ENCODE results near the gene CSF1R. TPM values are rescaled to one million over a fixed set of nuclear protein-coding genes. Genes with fewer than 3 reads are reported as not detected.

CSF1R gene
- total and polyA plus RNA-seq, 2 donors from 2014 or later = 7.5 to 55.8 TPM

DNA sequence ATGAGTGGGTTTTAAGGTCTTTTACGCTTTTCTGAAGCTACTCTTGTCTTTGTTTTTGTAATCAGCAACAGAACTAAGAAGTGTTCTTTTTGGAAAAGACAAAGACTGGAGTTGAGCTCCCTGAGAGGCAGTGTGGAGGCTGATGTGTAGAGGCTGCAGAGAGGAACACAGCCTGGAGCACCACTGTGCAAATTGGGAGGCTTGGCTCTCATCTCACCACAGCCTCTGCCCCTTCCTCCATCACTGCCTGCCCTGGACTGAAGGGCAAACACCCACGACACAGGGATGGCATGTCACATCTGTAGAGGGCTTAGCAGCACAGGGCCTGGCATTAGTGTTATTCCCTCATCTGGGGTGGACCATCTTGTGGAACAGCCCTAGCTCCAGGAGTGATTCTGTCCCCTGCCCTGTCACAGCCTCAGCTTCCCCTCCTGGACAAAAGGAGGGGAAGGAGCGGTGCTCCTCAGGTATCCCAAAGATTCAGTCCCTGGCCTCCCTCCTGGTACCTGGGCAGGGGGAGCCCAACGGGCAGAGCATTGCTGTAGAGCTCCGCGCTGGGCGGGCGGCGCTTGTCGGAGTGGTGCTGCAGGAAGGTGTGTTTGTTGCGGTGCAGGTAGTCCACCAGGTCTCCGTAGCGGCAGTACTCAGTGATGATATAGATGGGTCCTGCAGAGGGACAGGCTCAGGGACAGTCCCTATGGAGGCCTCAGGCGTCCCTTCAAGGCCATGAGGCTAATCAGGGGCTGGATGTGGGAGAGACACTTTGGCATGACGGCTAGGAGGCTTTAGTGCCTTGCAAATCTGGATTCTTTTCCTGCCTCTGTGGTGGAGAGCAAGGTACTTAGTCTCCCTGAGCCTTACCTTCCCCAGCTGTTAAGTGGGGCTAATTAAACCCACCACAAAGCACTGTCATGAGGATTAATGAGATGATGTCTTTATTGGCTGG is 36.5 kb upstream of the CSF1R start:
- TF ChIP-seq, protein P1, sequence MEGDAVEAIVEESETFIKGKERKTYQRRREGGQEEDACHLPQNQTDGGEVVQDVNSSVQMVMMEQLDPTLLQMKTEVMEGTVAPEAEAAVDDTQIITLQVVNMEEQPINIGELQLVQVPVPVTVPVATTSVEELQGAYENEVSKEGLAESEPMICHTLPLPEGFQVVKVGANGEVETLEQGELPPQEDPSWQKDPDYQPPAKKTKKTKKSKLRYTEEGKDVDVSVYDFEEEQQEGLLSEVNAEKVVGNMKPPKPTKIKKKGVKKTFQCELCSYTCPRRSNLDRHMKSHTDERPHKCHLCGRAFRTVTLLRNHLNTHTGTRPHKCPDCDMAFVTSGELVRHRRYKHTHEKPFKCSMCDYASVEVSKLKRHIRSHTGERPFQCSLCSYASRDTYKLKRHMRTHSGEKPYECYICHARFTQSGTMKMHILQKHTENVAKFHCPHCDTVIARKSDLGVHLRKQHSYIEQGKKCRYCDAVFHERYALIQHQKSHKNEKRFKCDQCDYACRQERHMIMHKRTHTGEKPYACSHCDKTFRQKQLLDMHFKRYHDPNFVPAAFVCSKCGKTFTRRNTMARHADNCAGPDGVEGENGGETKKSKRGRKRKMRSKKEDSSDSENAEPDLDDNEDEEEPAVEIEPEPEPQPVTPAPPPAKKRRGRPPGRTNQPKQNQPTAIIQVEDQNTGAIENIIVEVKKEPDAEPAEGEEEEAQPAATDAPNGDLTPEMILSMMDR (IDR thresholded peaks at IDR 0.05; ENCODE audit: borderline replicate concordance, extremely low read depth, insufficient read depth) = no peak
- no peak overlapping the region for H3K9ac ChIP-seq (ENCODE audit: low read length in 3 of 3)
- intact Hi-C loops (cut with DNase I) = no loop called here
- no peak for FAIRE-seq
- H3K9me3 ChIP-seq (ENCODE audit: control insufficient read depth in 2 of 3, insufficient read depth in 1 of 3, low read length in 3 of 3) = no peaks in the 10 kb centered on the region
- H3K4me3 ChIP-seq (ENCODE audit: low read length in 3 of 3) = no peak overlapping the region
- H3K36me3 ChIP-seq (ENCODE audit: control insufficient read depth in 2 of 3, insufficient read depth in 3 of 3, low read length in 3 of 3) = no peaks in the 10 kb centered on the region
- H3K27me3 ChIP-seq (ENCODE audit: control insufficient read depth, insufficient read depth, low read length) = no peaks in the 10 kb centered on the region
- H3K27ac ChIP-seq (ENCODE audit: low read depth in 2 of 2, low read length in 2 of 2) = no peak overlapping the region
- peak in 2 of 5 donors; percentile 27 to 59 for DNase-seq
- no peaks in the 10 kb centered on the region for H3K4me1 ChIP-seq (ENCODE audit: control insufficient read depth in 2 of 3, insufficient read depth in 2 of 3, low read depth in 1 of 3, low read length in 3 of 3)

DNA sequence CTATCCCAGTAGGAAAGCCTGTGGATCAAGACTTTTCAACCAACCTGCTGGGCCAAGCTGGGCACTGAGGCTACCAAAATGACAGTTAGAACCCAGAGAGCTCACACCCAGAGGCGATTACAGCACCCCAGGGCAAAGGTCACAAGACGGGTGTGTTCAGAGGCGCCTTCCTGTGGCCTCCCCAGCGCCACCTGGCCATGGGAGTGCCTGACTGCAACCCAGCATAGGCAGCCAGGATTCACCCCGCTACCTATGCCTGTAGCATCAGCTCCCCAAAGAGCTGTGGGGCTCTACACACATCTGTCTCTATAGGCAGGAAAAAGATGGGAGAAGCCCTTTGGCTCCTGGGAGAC is 35.8 kb upstream of the CSF1R start:
- TF ChIP-seq, protein P1 (IDR thresholded peaks at IDR 0.05; ENCODE audit: borderline replicate concordance, extremely low read depth, insufficient read depth) = no peak
- FAIRE-seq (no peak), DNase-seq (peak in 2 of 5 donors; percentile 25 to 42)
- no peak overlapping the region for H3K27ac ChIP-seq (ENCODE audit: low read depth in 2 of 2, low read length in 2 of 2)
- no peaks in the 10 kb centered on the region for H3K36me3 ChIP-seq (ENCODE audit: control insufficient read depth in 2 of 3, insufficient read depth in 3 of 3, low read length in 3 of 3)
- H3K27me3 ChIP-seq (ENCODE audit: control insufficient read depth, insufficient read depth, low read length) = no peaks in the 10 kb centered on the region
- H3K4me1 ChIP-seq (ENCODE audit: control insufficient read depth in 2 of 3, insufficient read depth in 2 of 3, low read depth in 1 of 3, low read length in 3 of 3) = no peaks in the 10 kb centered on the region
- H3K9me3 ChIP-seq (ENCODE audit: control insufficient read depth in 2 of 3, insufficient read depth in 1 of 3, low read length in 3 of 3) = no peaks in the 10 kb centered on the region
- H3K4me3 ChIP-seq (ENCODE audit: low read length in 3 of 3) = no peak overlapping the region
- intact Hi-C loops (cut with DNase I) = no loop called here
- no peak overlapping the region for H3K9ac ChIP-seq (ENCODE audit: low read length in 3 of 3)

DNA sequence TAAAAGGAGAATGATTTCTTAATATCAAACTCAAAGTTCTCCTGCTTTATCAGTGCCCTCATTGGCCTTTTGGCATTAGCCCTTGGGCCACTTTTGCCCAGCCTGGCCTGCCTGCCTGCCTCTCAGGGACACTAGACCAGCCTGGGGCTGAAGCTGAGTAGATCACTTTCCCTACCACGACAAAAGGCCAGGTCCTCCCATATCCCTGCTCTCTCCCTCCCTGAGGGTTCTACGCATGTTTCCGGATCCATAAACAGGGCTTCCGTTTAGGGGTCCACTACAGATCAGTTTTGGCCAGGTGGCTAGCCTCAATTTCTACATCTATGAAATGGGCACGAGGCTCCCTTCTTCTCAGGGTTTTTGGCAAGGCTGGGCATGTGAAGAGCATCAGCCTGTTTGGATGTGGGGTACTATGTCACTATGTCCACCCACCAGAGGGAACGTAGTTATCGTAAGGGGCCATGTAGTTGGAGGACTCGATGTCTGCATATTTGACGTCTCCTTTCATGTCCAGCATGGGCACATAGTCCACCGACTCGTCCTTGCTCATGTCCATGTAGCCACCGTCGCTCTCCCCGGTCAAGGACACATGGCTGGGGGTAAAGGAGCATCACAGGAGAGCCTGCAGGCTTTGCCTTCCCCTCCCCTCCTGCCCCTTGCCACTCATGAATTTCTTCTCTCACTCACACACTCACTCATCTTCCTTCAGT is 35.2 kb upstream of the CSF1R start:
- peak in 2 of 5 donors; percentile 22 to 24 for DNase-seq
- Histone ChIP-seq H3K27ac (ENCODE audit: low read depth in 2 of 2, low read length in 2 of 2) (no peak overlapping the region), H3K9me3 (ENCODE audit: control insufficient read depth in 2 of 3, insufficient read depth in 1 of 3, low read length in 3 of 3) (no peaks in the 10 kb centered on the region), H3K4me1 (ENCODE audit: control insufficient read depth in 2 of 3, insufficient read depth in 2 of 3, low read depth in 1 of 3, low read length in 3 of 3) (no peaks in the 10 kb centered on the region), H3K27me3 (ENCODE audit: control insufficient read depth, insufficient read depth, low read length) (no peaks in the 10 kb centered on the region), H3K36me3 (ENCODE audit: control insufficient read depth in 2 of 3, insufficient read depth in 3 of 3, low read length in 3 of 3) (no peaks in the 10 kb centered on the region), H3K9ac (ENCODE audit: low read length in 3 of 3) (no peak overlapping the region), H3K4me3 (ENCODE audit: low read length in 3 of 3) (no peak overlapping the region)
- FAIRE-seq = no peak
- intact Hi-C loops (cut with DNase I) = no loop called here
- TF ChIP-seq, protein P1 (IDR thresholded peaks at IDR 0.05; ENCODE audit: borderline replicate concordance, extremely low read depth, insufficient read depth) = no peak

Measured in kidney (tissue), 14 donors.